ENCODE measurements around the gene KAT6B.

DNA sequence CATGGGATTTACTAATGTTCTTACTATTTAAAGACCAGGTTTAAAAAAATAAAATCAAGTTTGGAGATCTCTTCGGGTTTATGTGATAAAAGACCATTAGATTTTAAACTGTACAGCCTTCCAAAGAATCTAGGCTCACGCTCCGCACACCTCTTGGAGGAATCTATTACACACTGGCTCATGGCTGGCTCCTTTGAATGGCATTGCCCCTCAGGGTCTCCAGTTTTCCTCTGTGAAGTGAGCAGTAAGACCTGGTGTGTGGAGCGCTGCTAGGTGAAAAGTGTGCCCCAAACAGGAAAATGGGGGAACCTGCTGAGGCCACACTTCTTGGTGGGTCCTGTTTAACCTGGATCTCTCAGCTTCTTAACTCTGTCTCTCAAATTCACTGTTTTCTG, 142.3 kb downstream of the KAT6B start:
- TF ChIP-seq, protein P1, sequence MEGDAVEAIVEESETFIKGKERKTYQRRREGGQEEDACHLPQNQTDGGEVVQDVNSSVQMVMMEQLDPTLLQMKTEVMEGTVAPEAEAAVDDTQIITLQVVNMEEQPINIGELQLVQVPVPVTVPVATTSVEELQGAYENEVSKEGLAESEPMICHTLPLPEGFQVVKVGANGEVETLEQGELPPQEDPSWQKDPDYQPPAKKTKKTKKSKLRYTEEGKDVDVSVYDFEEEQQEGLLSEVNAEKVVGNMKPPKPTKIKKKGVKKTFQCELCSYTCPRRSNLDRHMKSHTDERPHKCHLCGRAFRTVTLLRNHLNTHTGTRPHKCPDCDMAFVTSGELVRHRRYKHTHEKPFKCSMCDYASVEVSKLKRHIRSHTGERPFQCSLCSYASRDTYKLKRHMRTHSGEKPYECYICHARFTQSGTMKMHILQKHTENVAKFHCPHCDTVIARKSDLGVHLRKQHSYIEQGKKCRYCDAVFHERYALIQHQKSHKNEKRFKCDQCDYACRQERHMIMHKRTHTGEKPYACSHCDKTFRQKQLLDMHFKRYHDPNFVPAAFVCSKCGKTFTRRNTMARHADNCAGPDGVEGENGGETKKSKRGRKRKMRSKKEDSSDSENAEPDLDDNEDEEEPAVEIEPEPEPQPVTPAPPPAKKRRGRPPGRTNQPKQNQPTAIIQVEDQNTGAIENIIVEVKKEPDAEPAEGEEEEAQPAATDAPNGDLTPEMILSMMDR (IDR thresholded peaks at IDR 0.05), result no peak
- TF ChIP-seq POLR2AphosphoS5 (IDR thresholded peaks at IDR 0.05), result no peak
- TF ChIP-seq POLR2A (IDR thresholded peaks at IDR 0.05), result no peak
- no peak for TF ChIP-seq EP300 (IDR thresholded peaks at IDR 0.05)

Measured in sigmoid colon (tissue), 4 donors.